PC-9 (cell line): ENCODE results near the gene GPR137B. TPM values are rescaled to one million over a fixed set of nuclear protein-coding genes. Genes with fewer than 3 reads are reported as not detected.

Experiments
- BruUV-seq: library from RNA; stranded (reverse); fragments of 400-500 nt; replicated peaks from 2 replicates; lab custom pipeline; 2021; lab: Mats Ljungman, UMichigan
- CTCF ChIA-PET: fragments of 300-600 bp; sonication (Branson Sonifier 250); formaldehyde crosslinking; loops from one replicate; lab custom pipeline; 2022; ENCODE audit warnings: antibody characterized with exemption; lab: Charles Lee
- POLR2A ChIA-PET: fragments of 300-600 bp; sonication (Branson Sonifier 250); formaldehyde crosslinking; loops from one replicate; lab custom pipeline; 2022; ENCODE audit warnings: antibody characterized with exemption; ENCODE audit not compliant: unreplicated experiment; lab: Charles Lee
- DNase-seq, 2 experiments: peaks; one replicate each; pipeline versions ENCODE4 v3.0.0 to v3.0.0-alpha.2; 2015 to 2022; ENCODE audit warnings: mixed read lengths in 1 of 2
- H2AFZ ChIP-seq: fragments of 200-600 bp; sonication (generic); 2 replicates; pipeline ENCODE4 v1.8.1; 2017; ENCODE audit warnings: antibody characterized with exemption
- H3F3A ChIP-seq: fragments of 200-600 bp; sonication (generic); 2 replicates; pipeline ENCODE4 v1.8.1; 2017; ENCODE audit warnings: antibody characterized with exemption, mild to moderate bottlenecking, low read depth; ENCODE audit not compliant: insufficient read depth
- H3K27ac ChIP-seq: fragments of 200-600 bp; sonication (generic); 2 replicates; pipeline ENCODE4 v1.6.1; 2016; ENCODE audit warnings: mixed run types
- H3K27me3 ChIP-seq: fragments of 200-600 bp; sonication (generic); 2 replicates; pipeline ENCODE4 v1.6.1; 2016; ENCODE audit warnings: low read depth, mixed run types; ENCODE audit not compliant: insufficient read depth
- H3K36me3 ChIP-seq: fragments of 200-600 bp; sonication (generic); 2 replicates; pipeline ENCODE4 v1.6.1; 2016; ENCODE audit warnings: low read depth, mixed run types
- H3K4me1 ChIP-seq: fragments of 200-600 bp; sonication (generic); replicated peaks from 2 replicates; pipeline ENCODE4 v1.6.1; 2016; ENCODE audit warnings: mixed run types; ENCODE audit not compliant: insufficient read depth
- H3K4me2 ChIP-seq: fragments of 200-600 bp; sonication (generic); 2 replicates; pipeline ENCODE4 v1.6.1; 2017; ENCODE audit warnings: mixed run types
- H3K4me3 ChIP-seq: fragments of 200-600 bp; sonication (generic); 2 replicates; pipeline ENCODE4 v1.6.1; 2016; ENCODE audit warnings: mixed run types
- H3K79me2 ChIP-seq: fragments of 200-600 bp; sonication (generic); 2 replicates; pipeline ENCODE4 v1.6.1; 2017; ENCODE audit warnings: low read depth, mixed run types
- H3K9me2 ChIP-seq: fragments of 200-600 bp; sonication (generic); 2 replicates; pipeline ENCODE4 v1.8.1; 2017; ENCODE audit warnings: mild to moderate bottlenecking; ENCODE audit not compliant: insufficient read depth
- H3K9me3 ChIP-seq: fragments of 200-600 bp; sonication (generic); 2 replicates; pipeline ENCODE4 v1.8.1; 2016; ENCODE audit warnings: low read depth; ENCODE audit not compliant: insufficient read depth
- H4K20me1 ChIP-seq: fragments of 200-600 bp; sonication (generic); 2 replicates; pipeline ENCODE4 v1.8.1; 2017; ENCODE audit not compliant: insufficient read depth
- CTCF ChIP-seq: fragments of 200-600 bp; sonication (generic); conservative IDR thresholded peaks from 2 replicates; pipeline ENCODE4 v1.6.1; 2017; ENCODE audit warnings: mixed run types, antibody characterized with exemption, mild to moderate bottlenecking, moderate library complexity
- EZH2 ChIP-seq: fragments of 200-600 bp; sonication (generic); IDR thresholded peaks from 2 replicates; pipeline ENCODE4 v1.8.0; 2017; ENCODE audit warnings: antibody characterized with exemption, low read depth
- intact Hi-C: fragments of 100-400 bp; cut with micrococcal nuclease; formaldehyde crosslinking; loops from one replicate; pipeline ENCODE4 v1.10.0; 2022; ENCODE audit not compliant: unreplicated experiment
- total RNA-seq: library from RNA; stranded (reverse); gene quantifications from 2 replicates; pipeline ENCODE4 v1.2.3, GENCODE V29; 2021

The GPR137B gene
- total RNA-seq, 1 experiment from 2014 or later = not detected

- BruUV-seq = no TSS peak
- H4K20me1 ChIP-seq = no peaks in the 10 kb centered on the region
- no peaks in the 10 kb centered on the region for H3K79me2 ChIP-seq
- 0 out of 2 replicates have a peak, but pooled peaks cover 3% of the 10 kb centered on the region for H3K4me1 ChIP-seq
- no peaks in the 10 kb centered on the region for H3K36me3 ChIP-seq
- no peak overlapping the region for H3K4me3 ChIP-seq
- H3K27ac ChIP-seq = no peak overlapping the region
- no peak overlapping the region for H2AFZ ChIP-seq
- no peak for DNase-seq
- H3K27me3 ChIP-seq = peaks cover 8% of the 10 kb centered on the region; the same call in 1 of the 2 replicates
- H3K9me2 ChIP-seq = no peaks in the 10 kb centered on the region
- ChIA-PET POLR2A (no interaction called here), CTCF (no interaction called here)
- intact Hi-C loops = no loop called here
- TF ChIP-seq EZH2 (no peak), CTCF (no peak)
- H3K9me3 ChIP-seq = no peaks in the 10 kb centered on the region; the same call in 1 of the 2 replicates
- H3K4me2 ChIP-seq = no peak overlapping the region
- H3F3A ChIP-seq = no peaks in the 10 kb centered on the region
Measured at GRCh38 chr1:236163463-236164153, 21.3 kb downstream of the GPR137B start.

GRCh38 chr1:236164273-236164672, 21.9 kb downstream of the GPR137B start:
- intact Hi-C loops = no loop called here
- H3K27ac ChIP-seq = no peak overlapping the region
- no peak overlapping the region for H2AFZ ChIP-seq
- no peaks in the 10 kb centered on the region for H3K9me2 ChIP-seq
- 0 out of 2 replicates have a peak, but pooled peaks cover 4% of the 10 kb centered on the region for H3K4me1 ChIP-seq
- ChIA-PET POLR2A (no interaction called here), CTCF (no interaction called here)
- peaks cover 8% of the 10 kb centered on the region; the same call in 1 of the 2 replicates for H3K27me3 ChIP-seq
- H3K79me2 ChIP-seq = no peaks in the 10 kb centered on the region
- no peaks in the 10 kb centered on the region for H3K36me3 ChIP-seq
- H3K4me2 ChIP-seq = no peak overlapping the region
- no peak for DNase-seq
- no TSS peak for BruUV-seq
- H3K4me3 ChIP-seq = no peak overlapping the region
- no peaks in the 10 kb centered on the region for H3F3A ChIP-seq
- no peaks in the 10 kb centered on the region for H4K20me1 ChIP-seq
- H3K9me3 ChIP-seq = no peaks in the 10 kb centered on the region; the same call in 1 of the 2 replicates
- no peak for TF ChIP-seq EZH2
- TF ChIP-seq CTCF = no peak

DNA sequence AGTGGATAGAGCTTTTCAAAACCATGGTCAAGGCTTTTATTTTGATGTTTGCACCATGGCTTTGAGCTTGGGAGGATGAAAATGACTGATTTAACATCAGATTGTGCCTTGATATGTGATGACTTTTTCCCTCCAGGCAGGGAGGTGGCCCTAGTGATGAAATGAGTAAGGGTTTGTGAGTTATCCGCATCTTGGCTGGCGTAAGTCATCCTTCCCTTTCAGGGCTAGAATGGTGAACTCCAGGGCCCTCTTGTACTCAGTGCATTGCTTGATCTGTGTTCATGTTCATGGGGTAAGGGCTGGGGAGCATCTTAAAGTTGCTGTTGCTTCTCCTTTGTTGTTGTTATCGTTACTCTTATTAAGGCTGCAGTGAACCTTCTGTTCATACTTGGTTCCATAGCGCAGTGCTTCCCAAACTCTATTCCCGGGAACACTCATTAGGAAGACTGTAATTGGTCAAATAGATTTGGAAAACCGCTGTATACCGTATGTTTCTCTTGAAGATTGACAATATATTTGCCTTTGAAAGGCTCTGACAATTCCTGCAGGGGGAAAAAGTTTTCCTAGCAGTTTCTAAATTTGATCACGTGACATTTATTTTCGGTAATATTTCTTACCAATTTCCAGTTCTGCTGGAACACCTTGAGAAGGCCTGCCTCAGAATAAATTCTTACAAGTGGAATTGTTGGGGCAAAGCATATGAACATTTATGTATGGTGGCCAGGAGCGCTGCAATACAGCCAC, 23.1 kb downstream of the GPR137B start:
- BruUV-seq = no TSS peak
- intact Hi-C loops = no loop called here
- H3K36me3 ChIP-seq = no peaks in the 10 kb centered on the region

More for the DNA sequence above, 23.1 kb downstream of the GPR137B start:
- Histone ChIP-seq H4K20me1 (no peaks in the 10 kb centered on the region), H3K4me1 (0 out of 2 replicates have a peak, but pooled peaks cover 4% of the 10 kb centered on the region), H3K9me2 (no peaks in the 10 kb centered on the region), H3K27me3 (peaks cover 8% of the 10 kb centered on the region; the same call in 1 of the 2 replicates), H3K4me2 (no peak overlapping the region), H3F3A (no peaks in the 10 kb centered on the region), H2AFZ (no peak overlapping the region), H3K4me3 (no peak overlapping the region), H3K79me2 (no peaks in the 10 kb centered on the region), H3K27ac (no peak overlapping the region), H3K9me3 (no peaks in the 10 kb centered on the region; the same call in 1 of the 2 replicates)
- no peak for TF ChIP-seq CTCF
- no peak for TF ChIP-seq EZH2
- CTCF ChIA-PET = interaction anchor here (0.6 kb wide), 1 partner anchor 295 kb away, joined by 4 read pairs; no protein-coding TSS in a partner anchor
- POLR2A ChIA-PET = no interaction called here
- DNase-seq = no peak
